ENCODE measurements around the gene PLA2G4C.

DNA sequence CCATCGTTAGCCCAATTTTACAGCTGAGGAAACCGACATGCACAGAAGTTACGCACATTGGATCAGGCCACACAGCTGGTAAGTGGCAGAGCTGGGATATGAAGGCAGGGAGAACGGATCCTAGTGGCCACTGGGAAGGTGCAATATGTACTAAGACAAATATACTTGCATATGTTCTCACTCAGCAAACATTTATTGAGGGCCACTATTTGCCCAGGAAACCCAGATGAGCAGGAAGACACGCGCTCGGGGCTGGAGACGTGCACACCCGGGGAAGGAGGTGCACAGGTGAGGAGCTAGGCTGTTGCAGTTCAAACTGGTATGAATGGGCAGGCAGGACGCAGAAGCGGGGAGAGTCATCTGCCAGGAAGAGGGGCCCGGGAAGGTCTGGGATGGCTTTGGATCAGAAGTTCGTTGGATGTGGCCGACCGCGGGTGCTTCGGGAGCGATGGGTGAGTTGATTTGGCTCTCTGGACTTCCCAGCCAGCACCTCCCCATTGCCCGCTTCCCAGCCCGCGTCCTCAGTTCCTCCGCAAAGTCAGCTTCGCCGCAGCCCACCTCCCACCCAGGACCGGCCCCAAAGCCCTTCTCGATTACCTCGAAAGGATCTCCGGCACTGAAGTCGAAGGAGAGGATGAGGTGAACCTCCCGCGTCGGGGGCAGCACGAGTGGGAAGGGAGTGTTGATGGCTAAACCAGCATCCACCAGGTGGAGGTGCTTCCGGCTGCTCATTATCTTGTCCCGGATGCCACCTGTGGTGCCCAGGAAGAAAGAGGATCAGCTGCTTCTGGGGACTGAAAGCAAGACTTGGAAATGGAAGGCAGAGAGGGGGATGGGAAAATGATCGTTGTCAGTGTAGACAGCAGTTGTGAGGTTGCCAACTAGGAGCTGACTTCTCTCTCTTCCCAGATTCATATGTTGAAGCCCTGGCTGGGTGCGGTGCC lies 48.9 kb downstream of the PLA2G4C start:
- TF ChIP-seq CTCF (IDR thresholded peaks at IDR 0.05; ENCODE audit: insufficient read depth, low read length, poor library complexity, severe bottlenecking) = no peak
- no peak for TF ChIP-seq EZH2phosphoT487 (conservative IDR thresholded peaks at IDR 0.05; ENCODE audit: low read length)
